ENCODE results near the gene COL11A2.

COL11A2 gene

DNA sequence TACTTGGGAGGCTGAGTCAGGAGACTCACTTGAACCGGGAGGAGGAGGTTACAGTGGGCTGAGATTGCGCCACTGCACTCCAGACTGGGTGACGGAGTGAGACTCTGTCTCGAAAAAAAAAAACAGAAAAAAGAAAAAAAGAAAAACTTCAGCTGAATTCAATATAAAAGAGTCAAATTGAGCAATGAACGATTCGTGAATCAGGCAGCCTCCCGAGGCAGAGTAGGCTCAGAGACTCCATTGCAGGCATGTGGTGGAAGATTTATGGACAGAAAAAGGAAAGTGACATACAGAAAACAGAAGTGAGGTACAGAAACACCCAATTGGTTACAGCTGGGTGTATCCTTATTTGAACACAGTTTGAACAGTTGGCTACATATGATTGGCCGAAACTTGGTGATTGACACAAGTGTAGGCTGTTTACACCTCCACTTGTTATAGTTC, 60.2 kb downstream of the COL11A2 start:
- TF ChIP-seq, protein P1, sequence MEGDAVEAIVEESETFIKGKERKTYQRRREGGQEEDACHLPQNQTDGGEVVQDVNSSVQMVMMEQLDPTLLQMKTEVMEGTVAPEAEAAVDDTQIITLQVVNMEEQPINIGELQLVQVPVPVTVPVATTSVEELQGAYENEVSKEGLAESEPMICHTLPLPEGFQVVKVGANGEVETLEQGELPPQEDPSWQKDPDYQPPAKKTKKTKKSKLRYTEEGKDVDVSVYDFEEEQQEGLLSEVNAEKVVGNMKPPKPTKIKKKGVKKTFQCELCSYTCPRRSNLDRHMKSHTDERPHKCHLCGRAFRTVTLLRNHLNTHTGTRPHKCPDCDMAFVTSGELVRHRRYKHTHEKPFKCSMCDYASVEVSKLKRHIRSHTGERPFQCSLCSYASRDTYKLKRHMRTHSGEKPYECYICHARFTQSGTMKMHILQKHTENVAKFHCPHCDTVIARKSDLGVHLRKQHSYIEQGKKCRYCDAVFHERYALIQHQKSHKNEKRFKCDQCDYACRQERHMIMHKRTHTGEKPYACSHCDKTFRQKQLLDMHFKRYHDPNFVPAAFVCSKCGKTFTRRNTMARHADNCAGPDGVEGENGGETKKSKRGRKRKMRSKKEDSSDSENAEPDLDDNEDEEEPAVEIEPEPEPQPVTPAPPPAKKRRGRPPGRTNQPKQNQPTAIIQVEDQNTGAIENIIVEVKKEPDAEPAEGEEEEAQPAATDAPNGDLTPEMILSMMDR (IDR thresholded peaks at IDR 0.05; ENCODE audit: low read depth, low read length): no peak
- H3K36me3 ChIP-seq: no peaks in the 10 kb centered on the region
- H3K9me3 ChIP-seq (ENCODE audit: severe bottlenecking): no peaks in the 10 kb centered on the region
- DNase-seq: no peak
- no peaks in the 10 kb centered on the region for H3K27me3 ChIP-seq (ENCODE audit: insufficient read depth, low read depth, severe bottlenecking)
- no peak overlapping the region for H3K4me3 ChIP-seq (ENCODE audit: low read depth, low read length)
- H3K27ac ChIP-seq: no peak overlapping the region

DNA sequence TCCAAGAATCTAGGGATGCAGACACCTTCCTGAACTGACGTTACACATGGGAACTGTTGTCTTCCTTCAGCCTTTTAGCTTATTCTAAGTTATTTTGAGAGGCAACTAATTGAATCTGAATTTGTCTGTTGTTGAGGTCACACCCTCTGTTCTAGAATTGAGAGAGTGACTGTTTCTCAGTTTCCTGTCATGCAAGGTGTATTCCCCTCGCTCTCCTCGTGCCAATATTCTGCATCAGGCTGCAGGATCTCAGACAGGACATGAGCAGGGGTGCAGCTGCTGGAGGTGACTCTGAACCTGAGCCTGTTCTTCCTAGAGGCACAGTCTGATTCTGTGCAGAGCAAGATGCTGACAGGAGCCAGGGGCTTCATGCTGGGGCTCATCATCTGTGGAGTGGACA, 63.9 kb downstream of the COL11A2 start:
- no peak for DNase-seq
- Histone ChIP-seq H3K4me3 (ENCODE audit: low read depth, low read length) (no peak overlapping the region), H3K9me3 (ENCODE audit: severe bottlenecking) (peaks cover 10% of the 10 kb centered on the region), H3K36me3 (no peaks in the 10 kb centered on the region; the same call in 1 of the 2 replicates), H3K27me3 (ENCODE audit: insufficient read depth, low read depth, severe bottlenecking) (no peaks in the 10 kb centered on the region), H3K27ac (no peak overlapping the region)
- TF ChIP-seq, protein P1 (IDR thresholded peaks at IDR 0.05; ENCODE audit: low read depth, low read length): no peak

DNA sequence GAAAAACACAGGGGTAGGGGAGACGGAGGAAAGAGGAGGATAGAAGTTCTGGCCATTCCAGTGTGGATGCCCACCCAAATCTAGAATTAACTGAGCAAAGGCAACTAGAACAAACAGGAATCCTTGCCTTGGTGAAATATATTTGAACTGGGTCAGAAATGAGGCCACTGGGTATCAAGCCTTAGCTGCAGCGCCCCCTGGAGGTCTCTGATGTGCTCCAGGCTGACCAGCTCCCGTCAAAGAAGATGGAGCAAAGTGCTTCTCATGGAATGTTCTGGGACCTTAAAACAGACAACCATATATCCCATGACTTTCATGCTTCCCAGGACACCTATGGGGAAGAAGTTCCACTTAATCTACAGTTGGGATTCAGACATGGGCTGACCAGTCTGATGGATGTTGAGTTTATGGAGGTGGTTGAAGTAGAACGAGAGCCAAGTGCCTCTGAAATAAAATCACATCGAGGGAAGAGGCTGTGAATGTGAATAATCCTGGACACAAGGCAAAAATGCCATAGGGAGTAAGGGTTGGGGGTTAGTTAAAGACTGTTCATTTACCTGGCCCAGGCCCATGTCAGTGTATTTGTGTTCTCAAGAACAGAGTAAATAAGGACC, 66.1 kb downstream of the COL11A2 start:
- DNase-seq: peak; percentile 92
- no peaks in the 10 kb centered on the region; the same call in 1 of the 2 replicates for H3K36me3 ChIP-seq
- H3K27me3 ChIP-seq (ENCODE audit: insufficient read depth, low read depth, severe bottlenecking): no peaks in the 10 kb centered on the region
- no peak overlapping the region for H3K4me3 ChIP-seq (ENCODE audit: low read depth, low read length)
- TF ChIP-seq, protein P1 (IDR thresholded peaks at IDR 0.05; ENCODE audit: low read depth, low read length): peak; percentile 89
- peaks cover 10% of the 10 kb centered on the region for H3K9me3 ChIP-seq (ENCODE audit: severe bottlenecking)
- no peak overlapping the region for H3K27ac ChIP-seq

DNA sequence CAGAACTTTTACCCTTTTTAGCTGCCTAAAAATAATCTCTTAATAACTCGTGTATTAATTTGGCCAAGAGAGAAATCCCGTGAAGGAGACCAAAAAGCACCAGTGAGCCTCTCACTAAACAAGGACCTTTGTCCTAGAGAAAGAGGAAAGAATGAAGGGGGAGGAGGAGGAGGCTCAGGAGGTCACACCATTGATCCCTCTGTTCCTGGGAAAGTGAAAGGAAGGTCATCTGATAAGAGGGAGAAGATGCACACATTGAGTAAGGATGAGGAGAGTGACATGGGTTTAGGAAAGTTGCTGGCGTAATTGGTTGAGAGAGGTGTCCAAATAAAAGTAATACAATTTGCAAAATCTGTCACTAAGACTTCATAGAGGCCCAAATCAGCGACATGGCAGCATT, 67.3 kb downstream of the COL11A2 start:
- Histone ChIP-seq H3K27me3 (ENCODE audit: insufficient read depth, low read depth, severe bottlenecking) (no peaks in the 10 kb centered on the region), H3K9me3 (ENCODE audit: severe bottlenecking) (peaks cover 10% of the 10 kb centered on the region)

DNA sequence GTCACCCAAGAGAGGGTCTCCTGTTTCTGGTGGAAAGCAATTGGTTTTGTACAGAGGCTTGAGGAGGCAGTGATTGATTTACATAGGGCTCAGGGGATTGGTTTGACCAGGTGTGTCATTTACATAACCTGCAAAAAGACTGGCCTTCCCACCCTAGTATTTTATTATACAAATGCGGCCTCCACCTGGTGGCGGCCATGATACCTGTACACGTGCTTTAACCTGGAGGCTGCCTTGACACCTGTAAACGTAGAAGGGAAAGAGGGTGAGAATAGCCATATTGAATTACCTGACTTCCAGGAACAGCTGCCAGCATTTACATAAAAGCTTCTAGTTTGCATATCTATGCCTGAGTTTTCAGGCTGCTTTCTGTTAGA, 67.8 kb downstream of the COL11A2 start:
- no peak for DNase-seq
- Histone ChIP-seq H3K27me3 (ENCODE audit: insufficient read depth, low read depth, severe bottlenecking) (no peaks in the 10 kb centered on the region), H3K4me3 (ENCODE audit: low read depth, low read length) (no peak overlapping the region), H3K36me3 (no peaks in the 10 kb centered on the region; the same call in 1 of the 2 replicates), H3K9me3 (ENCODE audit: severe bottlenecking) (peaks cover 10% of the 10 kb centered on the region), H3K27ac (no peak overlapping the region)
- TF ChIP-seq, protein P1 (IDR thresholded peaks at IDR 0.05; ENCODE audit: low read depth, low read length): no peak

More for the DNA sequence above, 67.3 kb downstream of the COL11A2 start:
- no peaks in the 10 kb centered on the region; the same call in 1 of the 2 replicates for H3K36me3 ChIP-seq
- no peak for DNase-seq
- H3K4me3 ChIP-seq (ENCODE audit: low read depth, low read length): no peak overlapping the region
- TF ChIP-seq, protein P1 (IDR thresholded peaks at IDR 0.05; ENCODE audit: low read depth, low read length): no peak
- H3K27ac ChIP-seq: no peak overlapping the region
